NCI-H524 (cell line): ENCODE data around the gene ZNRF3.
A peak's percentile ranks its signal among the peaks of the same experiment; 100 is the strongest.

Source experiments
- DNase-seq, 2 experiments: peaks; one replicate each; lab custom pipeline; 2025; lab: John Stamatoyannopoulos, UW

ZNRF3 gene

GRCh38 chr22:29090039-29090438 lies 206.7 kb downstream of the ZNRF3 start:
- no peak for DNase-seq

GRCh38 chr22:29092243-29092642 lies 208.9 kb downstream of the ZNRF3 start:
- no peak for DNase-seq

- DNase-seq, result no peak
Observed at GRCh38 chr22:29093030-29093429, 209.7 kb downstream of the ZNRF3 start.

- peak in 1 of 2 experiments; percentile 15 for DNase-seq
Observed at GRCh38 chr22:29093501-29094300, 210.3 kb downstream of the ZNRF3 start.

GRCh38 chr22:29095459-29095858 lies 212.1 kb downstream of the ZNRF3 start:
- no peak for DNase-seq

- no peak for DNase-seq
Observed at GRCh38 chr22:29096736-29097669, 213.6 kb downstream of the ZNRF3 start.

- no peak for DNase-seq
Observed at GRCh38 chr22:29098296-29098695, 214.9 kb downstream of the ZNRF3 start.

GRCh38 chr22:29102300-29102699 lies 218.9 kb downstream of the ZNRF3 start:
- DNase-seq, result peak in 1 of 2 experiments; percentile 26

GRCh38 chr22:29103121-29103520 lies 219.7 kb downstream of the ZNRF3 start:
- peak in 1 of 2 experiments; percentile 63 for DNase-seq

- peak in 1 of 2 experiments; percentile 12 for DNase-seq
Observed at GRCh38 chr22:29105468-29105867, 222.1 kb downstream of the ZNRF3 start.

- peak; percentile 42 to 81 for DNase-seq
Observed at GRCh38 chr22:29106839-29107238, 223.5 kb downstream of the ZNRF3 start.
